Caco-2 (cell line): ENCODE data around the gene FXN. TPM values are rescaled to one million over a fixed set of nuclear protein-coding genes. Genes with fewer than 3 reads are reported as not detected.

Source experiments
- BruUV-seq: library from RNA; stranded (reverse); fragments of 400-500 nt; replicated peaks from 2 replicates; lab custom pipeline; 2021; lab: Mats Ljungman, UMichigan
- CTCF ChIA-PET: fragments of 300-600 bp; sonication (Branson Sonifier 250); formaldehyde crosslinking; loops from one replicate; lab custom pipeline; 2022; ENCODE audit warnings: antibody characterized with exemption; lab: Charles Lee
- POLR2A ChIA-PET: fragments of 300-600 bp; sonication (Branson Sonifier 250); formaldehyde crosslinking; loops from one replicate; lab custom pipeline; 2022; ENCODE audit warnings: antibody characterized with exemption; lab: Charles Lee
- DNase-seq, 2 experiments: peaks; one replicate each; pipeline versions ENCODE4 v3.0.0 to v3.0.0-alpha.2; 2020 to 2022
- H3K27me3 ChIP-seq: replicated peaks from 2 replicates; pipeline ENCODE4 v1.6.0; 2011; ENCODE audit warnings: low read length; ENCODE audit not compliant: control insufficient read depth, insufficient read depth
- H3K36me3 ChIP-seq: 2 replicates; pipeline ENCODE4 v1.5.1; 2011; ENCODE audit warnings: low read length; ENCODE audit not compliant: control insufficient read depth, insufficient read depth
- H3K4me1 ChIP-seq: fragments of 250-450 bp; sonication (Bioruptor Pico); 2 replicates; pipeline ENCODE4 v1.5.1; 2020; ENCODE audit warnings: mild to moderate bottlenecking
- H3K4me3 ChIP-seq: 2 replicates; pipeline ENCODE4 v1.5.1; 2011; ENCODE audit warnings: low read depth, mild to moderate bottlenecking, control low read depth, low read length
- H3K9me3 ChIP-seq: fragments of 250-450 bp; sonication (Bioruptor Pico); 2 replicates; pipeline ENCODE4 v1.5.1; 2020; ENCODE audit warnings: mild to moderate bottlenecking, moderate library complexity
- H3K27ac Mint-ChIP-seq: one replicate; pipeline ENCODE4 v1.8.0; 2022; ENCODE audit warnings: mixed read lengths; ENCODE audit not compliant: unreplicated experiment
- H3K27me3 Mint-ChIP-seq: one replicate; pipeline ENCODE4 v1.8.0; 2022; ENCODE audit warnings: mixed read lengths; ENCODE audit not compliant: insufficient read depth, unreplicated experiment
- H3K36me3 Mint-ChIP-seq: one replicate; pipeline ENCODE4 v1.8.0; 2022; ENCODE audit warnings: mild to moderate bottlenecking, mixed read lengths; ENCODE audit not compliant: insufficient read depth, unreplicated experiment
- H3K4me1 Mint-ChIP-seq: one replicate; pipeline ENCODE4 v1.8.0; 2022; ENCODE audit warnings: low read depth, mixed read lengths; ENCODE audit not compliant: unreplicated experiment
- H3K4me3 Mint-ChIP-seq: one replicate; pipeline ENCODE4 v1.8.0; 2022; ENCODE audit warnings: mild to moderate bottlenecking, moderate library complexity, mixed read lengths; ENCODE audit not compliant: unreplicated experiment
- H3K9me3 Mint-ChIP-seq: one replicate; pipeline ENCODE4 v1.8.0; 2022; ENCODE audit warnings: mixed read lengths; ENCODE audit not compliant: unreplicated experiment
- CTCF ChIP-seq, 2 experiments: fragments of 200-600 bp in 1 of 2; IDR thresholded peaks; 1 replicate in 1 of 2; 2 replicates in 1 of 2; pipeline versions ENCODE4 v1.5.1 to v1.8.0; 2011 to 2022; ENCODE audit warnings: antibody characterized with exemption in 1 of 2, control low read depth in 1 of 2, inconsistent platforms in 1 of 2, low read depth in 1 of 2, low read length in 1 of 2, mild to moderate bottlenecking in 1 of 2, moderate library complexity in 1 of 2; ENCODE audit not compliant: insufficient read depth in 1 of 2, severe bottlenecking in 1 of 2, unreplicated experiment in 1 of 2
- intact Hi-C: fragments of 100-400 bp; cut with micrococcal nuclease; formaldehyde crosslinking; loops from one replicate; pipeline ENCODE4 v1.10.0; 2022; ENCODE audit not compliant: unreplicated experiment
- total RNA-seq: library from RNA; stranded (reverse); gene quantifications from 2 replicates; pipeline ENCODE4 v1.2.3, GENCODE V29; 2022

The FXN gene
- total RNA-seq, 1 experiment from 2014 or later = 8.6 TPM

- H3K27me3 ChIP-seq = no peaks in the 10 kb centered on the region
- TF ChIP-seq CTCF (IDR thresholded peaks at IDR 0.05; ENCODE audit: insufficient read depth in 1 of 2, low read depth in 1 of 2, low read length in 1 of 2, severe bottlenecking in 1 of 2, unreplicated experiment in 1 of 2) = no peak
- Mint-ChIP-seq H3K27me3 (no peaks in the 10 kb centered on the region), H3K36me3 (no peaks in the 10 kb centered on the region), H3K4me1 (no peaks in the 10 kb centered on the region), H3K4me3 (no peak overlapping the region), H3K27ac (no peak overlapping the region), H3K9me3 (no peaks in the 10 kb centered on the region)
- no peak overlapping the region for H3K4me3 ChIP-seq
- DNase-seq = no peak
- ChIA-PET CTCF (no interaction called here), POLR2A (no interaction called here)
- H3K9me3 ChIP-seq = no peaks in the 10 kb centered on the region
- H3K4me1 ChIP-seq = no peaks in the 10 kb centered on the region
- no peaks in the 10 kb centered on the region for H3K36me3 ChIP-seq
- intact Hi-C loops = no loop called here
- BruUV-seq = no TSS peak
Observed at GRCh38 chr9:69066955-69067354, 31.4 kb downstream of the FXN start.

DNA sequence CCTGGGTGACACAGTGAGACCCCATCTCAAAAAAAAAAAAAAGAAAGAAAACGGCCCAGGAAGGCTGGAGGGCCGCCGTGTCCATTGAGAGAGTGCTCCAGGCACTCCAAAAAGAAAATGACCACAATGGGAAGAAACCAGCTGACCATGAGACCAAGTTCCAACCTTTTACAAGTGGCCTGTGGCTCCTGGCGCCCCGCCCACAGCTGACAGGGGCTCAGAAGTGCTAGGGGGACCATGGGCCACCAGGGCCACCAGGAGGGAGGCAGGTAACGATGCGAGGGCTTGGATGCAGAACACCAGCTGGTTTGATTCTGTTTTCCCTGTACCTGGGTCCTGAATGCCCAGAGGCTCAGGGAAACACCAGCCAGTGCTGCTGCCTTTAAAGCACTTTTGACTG is 34.6 kb downstream of the FXN start:
- DNase-seq = no peak
- BruUV-seq = no TSS peak
- H3K27ac Mint-ChIP-seq = no peak overlapping the region
- no peak for TF ChIP-seq CTCF (IDR thresholded peaks at IDR 0.05; ENCODE audit: insufficient read depth in 1 of 2, low read depth in 1 of 2, low read length in 1 of 2, severe bottlenecking in 1 of 2, unreplicated experiment in 1 of 2)
- no peaks in the 10 kb centered on the region for H3K36me3 ChIP-seq
- H3K36me3 Mint-ChIP-seq = no peaks in the 10 kb centered on the region
- no peaks in the 10 kb centered on the region for H3K4me1 ChIP-seq
- H3K4me3 ChIP-seq = no peak overlapping the region
- no peaks in the 10 kb centered on the region for H3K27me3 Mint-ChIP-seq
- H3K9me3 Mint-ChIP-seq = no peaks in the 10 kb centered on the region
- CTCF ChIA-PET = no interaction called here
- no peaks in the 10 kb centered on the region for H3K27me3 ChIP-seq
- intact Hi-C loops = no loop called here
- POLR2A ChIA-PET = no interaction called here
- no peaks in the 10 kb centered on the region for H3K9me3 ChIP-seq
- H3K4me1 Mint-ChIP-seq = no peaks in the 10 kb centered on the region
- H3K4me3 Mint-ChIP-seq = no peak overlapping the region

- no peaks in the 10 kb centered on the region for H3K9me3 ChIP-seq
- no peaks in the 10 kb centered on the region for H3K4me1 Mint-ChIP-seq
- CTCF ChIA-PET = no interaction called here
- no peak overlapping the region for H3K4me3 ChIP-seq
- H3K27me3 ChIP-seq = no peaks in the 10 kb centered on the region
- no peaks in the 10 kb centered on the region for H3K36me3 Mint-ChIP-seq
- no peaks in the 10 kb centered on the region for H3K4me1 ChIP-seq
- no peak overlapping the region for H3K27ac Mint-ChIP-seq
- intact Hi-C loops = no loop called here
- no peaks in the 10 kb centered on the region for H3K36me3 ChIP-seq
- no peaks in the 10 kb centered on the region for H3K27me3 Mint-ChIP-seq
- H3K9me3 Mint-ChIP-seq = no peaks in the 10 kb centered on the region
- no peak for TF ChIP-seq CTCF (IDR thresholded peaks at IDR 0.05; ENCODE audit: insufficient read depth in 1 of 2, low read depth in 1 of 2, low read length in 1 of 2, severe bottlenecking in 1 of 2, unreplicated experiment in 1 of 2)
- no TSS peak for BruUV-seq
- POLR2A ChIA-PET = no interaction called here
- DNase-seq = no peak
- no peak overlapping the region for H3K4me3 Mint-ChIP-seq
Observed at GRCh38 chr9:69071059-69071458, 35.5 kb downstream of the FXN start.
